Brain microvascular endothelial cell (primary cell): ENCODE data around the gene CDCA3.

Experiments used
- DNase-seq: peaks from one replicate; pipeline ENCODE4 v3.0.0-alpha.2; 2020
- H3K27ac ChIP-seq: fragments of 250-450 bp; sonication (Bioruptor Pico); 2 replicates; pipeline ENCODE4 v1.5.1; 2020; ENCODE audit warnings: mild to moderate bottlenecking, moderate library complexity
- H3K27me3 ChIP-seq: fragments of 250-450 bp; sonication (Bioruptor Pico); replicated peaks from 2 replicates; pipeline ENCODE4 v1.5.1; 2020; ENCODE audit warnings: mild to moderate bottlenecking
- H3K36me3 ChIP-seq: fragments of 250-450 bp; sonication (Bioruptor Pico); replicated peaks from 2 replicates; pipeline ENCODE4 v1.5.1; 2020; ENCODE audit warnings: mild to moderate bottlenecking
- H3K4me3 ChIP-seq: 2 replicates; pipeline ENCODE4 v1.5.1; 2011; ENCODE audit warnings: low read depth, mild to moderate bottlenecking, control low read depth, low read length, moderate library complexity
- CTCF ChIP-seq: IDR thresholded peaks from 2 replicates; pipeline ENCODE4 v1.5.1; 2011; ENCODE audit warnings: low read depth, mild to moderate bottlenecking, moderate library complexity, low read length, control low read depth, inconsistent platforms; ENCODE audit errors: missing control alignments
- in situ Hi-C: cut with HindIII; loops from 2 replicates; pipeline ENCODE4 v1.10.0; 2017; ENCODE audit warnings: low sequenced_read_pairs, low pct_ligation_motif_present

The CDCA3 gene

GRCh38 chr12:6863033-6863432, 11.9 kb upstream of the CDCA3 start:
- Histone ChIP-seq H3K27me3 (no peaks in the 10 kb centered on the region), H3K4me3 (no peak overlapping the region), H3K36me3 (peaks cover 63% of the 10 kb centered on the region), H3K27ac (no peak overlapping the region)
- in situ Hi-C loops, result no loop called here
- TF ChIP-seq CTCF, result no peak
- no peak for DNase-seq

GRCh38 chr12:6861391-6861790, 10.3 kb upstream of the CDCA3 start:
- no peak for DNase-seq
- in situ Hi-C loops, result no loop called here
- no peak for TF ChIP-seq CTCF
- H3K36me3 ChIP-seq, result peaks cover 80% of the 10 kb centered on the region
- H3K27ac ChIP-seq, result no peak overlapping the region
- H3K27me3 ChIP-seq, result no peaks in the 10 kb centered on the region
- no peak overlapping the region for H3K4me3 ChIP-seq

- in situ Hi-C loops, result no loop called here
- TF ChIP-seq CTCF, result no peak
- Histone ChIP-seq H3K27me3 (no peaks in the 10 kb centered on the region), H3K36me3 (peaks cover 78% of the 10 kb centered on the region), H3K27ac (no peak overlapping the region), H3K4me3 (no peak overlapping the region)
- DNase-seq, result no peak
Observed at GRCh38 chr12:6860942-6861341, 9.9 kb upstream of the CDCA3 start.

GRCh38 chr12:6860116-6860515, 9.0 kb upstream of the CDCA3 start:
- in situ Hi-C loops, result no loop called here
- no peak for TF ChIP-seq CTCF
- H3K27ac ChIP-seq, result no peak overlapping the region
- no peak for DNase-seq
- H3K4me3 ChIP-seq, result no peak overlapping the region
- H3K27me3 ChIP-seq, result no peaks in the 10 kb centered on the region
- H3K36me3 ChIP-seq, result peaks cover 77% of the 10 kb centered on the region

GRCh38 chr12:6858799-6859198, 7.7 kb upstream of the CDCA3 start:
- DNase-seq, result no peak
- peaks cover 68% of the 10 kb centered on the region for H3K36me3 ChIP-seq
- TF ChIP-seq CTCF, result no peak
- in situ Hi-C loops, result no loop called here
- H3K27me3 ChIP-seq, result no peaks in the 10 kb centered on the region
- no peak overlapping the region for H3K27ac ChIP-seq
- H3K4me3 ChIP-seq, result no peak overlapping the region

GRCh38 chr12:6855322-6855721, 4.2 kb upstream of the CDCA3 start:
- Histone ChIP-seq H3K27ac (no peak overlapping the region), H3K27me3 (no peaks in the 10 kb centered on the region), H3K4me3 (no peak overlapping the region), H3K36me3 (peaks cover 38% of the 10 kb centered on the region)
- TF ChIP-seq CTCF, result no peak
- DNase-seq, result no peak
- in situ Hi-C loops, result no loop called here
